GM21528 (cell line): ENCODE results near the gene TCF4.

Experiments used
- ATAC-seq: cut with Tn5 transposase; IDR thresholded peaks from one replicate; pipeline ENCODE4 v1.9.1; 2021; ENCODE audit warnings: mild to moderate bottlenecking, moderate library complexity; ENCODE audit not compliant: unreplicated experiment, low FRiP score

The TCF4 gene

GRCh38 chr18:55286257-55286825 is 301.7 kb downstream of the TCF4 start:
- ATAC-seq: no peak

GRCh38 chr18:55284614-55285013 is 303.4 kb downstream of the TCF4 start:
- no peak for ATAC-seq

GRCh38 chr18:55283309-55283708 is 304.7 kb downstream of the TCF4 start:
- ATAC-seq: no peak

GRCh38 chr18:55280503-55280902 is 307.5 kb downstream of the TCF4 start:
- no peak for ATAC-seq

GRCh38 chr18:55275039-55275901 is 312.7 kb downstream of the TCF4 start:
- no peak for ATAC-seq

GRCh38 chr18:55272510-55273243 is 315.3 kb downstream of the TCF4 start:
- ATAC-seq: no peak

GRCh38 chr18:55269622-55270021 is 318.4 kb downstream of the TCF4 start:
- no peak for ATAC-seq

GRCh38 chr18:55268628-55269275 is 319.2 kb downstream of the TCF4 start:
- ATAC-seq: peak; percentile 41

GRCh38 chr18:55268151-55268601 is 319.8 kb downstream of the TCF4 start:
- peak; percentile 74 for ATAC-seq

- ATAC-seq: no peak
Measured at GRCh38 chr18:55266981-55267380, 321.0 kb downstream of the TCF4 start.

GRCh38 chr18:55265984-55266383 is 322.0 kb downstream of the TCF4 start:
- ATAC-seq: peak; percentile 60

GRCh38 chr18:55265130-55265675 is 322.8 kb downstream of the TCF4 start:
- no peak for ATAC-seq

GRCh38 chr18:55264108-55264507 is 323.9 kb downstream of the TCF4 start:
- no peak for ATAC-seq

GRCh38 chr18:55262021-55262560 is 325.9 kb downstream of the TCF4 start:
- ATAC-seq: no peak

GRCh38 chr18:55261253-55261652 is 326.7 kb downstream of the TCF4 start:
- ATAC-seq: no peak

- ATAC-seq: no peak
Measured at GRCh38 chr18:55258088-55258487, 329.9 kb downstream of the TCF4 start.

- no peak for ATAC-seq
Measured at GRCh38 chr18:55256929-55257289, 331.1 kb downstream of the TCF4 start.

- ATAC-seq: no peak
Measured at GRCh38 chr18:55256226-55256928, 331.6 kb downstream of the TCF4 start.

GRCh38 chr18:55253814-55254213 is 334.2 kb downstream of the TCF4 start:
- no peak for ATAC-seq

- ATAC-seq: peak; percentile 63
Measured at GRCh38 chr18:55252901-55253300, 335.1 kb downstream of the TCF4 start.
